NCI-H2107 treated with DMSO at 0.1 percent for 48 hours (cell line): ENCODE measurements around the gene CDK13.

Experiments
- DNase-seq: peaks from one replicate; lab custom pipeline; 2025; ENCODE audit not compliant: unreplicated experiment; lab: John Stamatoyannopoulos, UW

The CDK13 gene

GRCh38 chr7:40008223-40008815, 58.3 kb downstream of the CDK13 start:
- DNase-seq, result no peak

- DNase-seq, result no peak
Measured at GRCh38 chr7:40009301-40009700, 59.2 kb downstream of the CDK13 start.

GRCh38 chr7:40014376-40014775, 64.3 kb downstream of the CDK13 start:
- DNase-seq, result no peak

GRCh38 chr7:40015790-40016296, 65.8 kb downstream of the CDK13 start:
- peak; percentile 21 for DNase-seq

- DNase-seq, result no peak
Measured at GRCh38 chr7:40019558-40019957, 69.5 kb downstream of the CDK13 start.

GRCh38 chr7:40024048-40024447, 74.0 kb downstream of the CDK13 start:
- DNase-seq, result no peak

- no peak for DNase-seq
Measured at GRCh38 chr7:40024841-40025240, 74.8 kb downstream of the CDK13 start.

GRCh38 chr7:40027545-40027944, 77.5 kb downstream of the CDK13 start:
- DNase-seq, result no peak

- DNase-seq, result no peak
Measured at GRCh38 chr7:40033826-40034225, 83.8 kb downstream of the CDK13 start.

GRCh38 chr7:40041456-40041855, 91.4 kb downstream of the CDK13 start:
- DNase-seq, result no peak

GRCh38 chr7:40043164-40043563, 93.1 kb downstream of the CDK13 start:
- no peak for DNase-seq

- no peak for DNase-seq
Measured at GRCh38 chr7:40047661-40048060, 97.6 kb downstream of the CDK13 start.

GRCh38 chr7:40057292-40057691, 107.2 kb downstream of the CDK13 start:
- peak; percentile 74 for DNase-seq

GRCh38 chr7:40058026-40058425, 108.0 kb downstream of the CDK13 start:
- DNase-seq, result no peak

- no peak for DNase-seq
Measured at GRCh38 chr7:40058636-40059035, 108.6 kb downstream of the CDK13 start.

- DNase-seq, result no peak
Measured at GRCh38 chr7:40059057-40059456, 109.0 kb downstream of the CDK13 start.

GRCh38 chr7:40072268-40072667, 122.2 kb downstream of the CDK13 start:
- no peak for DNase-seq

- DNase-seq, result no peak
Measured at GRCh38 chr7:40073239-40073638, 123.2 kb downstream of the CDK13 start.

GRCh38 chr7:40077849-40078248, 127.8 kb downstream of the CDK13 start:
- no peak for DNase-seq

- DNase-seq, result no peak
Measured at GRCh38 chr7:40092182-40092581, 142.1 kb downstream of the CDK13 start.

GRCh38 chr7:40093631-40094350, 143.7 kb downstream of the CDK13 start:
- no peak for DNase-seq

GRCh38 chr7:40095230-40095629, 145.2 kb downstream of the CDK13 start:
- no peak for DNase-seq
